ENCODE measurements around the gene PFN4. TPM values are rescaled to one million over a fixed set of nuclear protein-coding genes. Genes with fewer than 3 reads are reported as not detected.
"Not testable (repeated sequence)": the region's sequence is repeated elsewhere in the genome, so short reads cannot be mapped to it uniquely, and the experiment has no call there.

Gene PFN4
- total and polyA plus RNA-seq, 2 experiments from 2014 or later = 0.64 TPM; not detected in 1

- DNase-seq = no peak
- no peaks in the 10 kb centered on the region for H3K9me3 ChIP-seq (ENCODE audit: low read depth)
- no peak overlapping the region for H2AFZ ChIP-seq
- no peaks in the 10 kb centered on the region for H3K36me3 ChIP-seq (ENCODE audit: low read depth)
- no peaks in the 10 kb centered on the region for H3K27me3 ChIP-seq (replicated peaks; ENCODE audit: insufficient read depth)
- no peak for TF ChIP-seq EZH2 (IDR thresholded peaks at IDR 0.05; ENCODE audit: insufficient read depth, poor library complexity, severe bottlenecking)
- TF ChIP-seq EZH2phosphoT487 (IDR thresholded peaks at IDR 0.05; ENCODE audit: insufficient read depth, low read depth) = no peak
- in situ Hi-C loops (cut with MboI) = no loop called here
- no peak overlapping the region for H3K4me3 ChIP-seq
- H3K9me2 ChIP-seq (ENCODE audit: insufficient read depth) = no peaks in the 10 kb centered on the region
- H3K27ac ChIP-seq = no peak overlapping the region; the same call in 1 of the 2 replicates
- H3K4me1 ChIP-seq (ENCODE audit: insufficient read depth) = peaks cover 20% of the 10 kb centered on the region
- peaks cover 25% of the 10 kb centered on the region for H3F3A ChIP-seq (ENCODE audit: insufficient read depth)
- H3K4me2 ChIP-seq (ENCODE audit: unreplicated experiment) = no peak overlapping the region
- no peaks in the 10 kb centered on the region for H3K79me2 ChIP-seq (ENCODE audit: insufficient read depth)
- no peak overlapping the region for H3K9ac ChIP-seq
- 87% methylated on average over 7 of the region's 7 CpGs for WGBS, 2 experiments (ENCODE audit: low coverage in 1 of 2, low lambda C conversion rate in 2 of 2, missing lambda C conversion rate in 2 of 2)
- H4K20me1 ChIP-seq (ENCODE audit: insufficient read depth) = no peaks in the 10 kb centered on the region
These were observed 12.4 kb downstream of the PFN4 start for GRCh38 chr2:24110660-24111303.

GRCh38 chr2:24109431-24109830, 13.7 kb downstream of the PFN4 start:
- H3K4me3 ChIP-seq; H3K9me3 ChIP-seq (ENCODE audit: low read depth); DNase-seq; H3K27ac ChIP-seq; H3K4me2 ChIP-seq (ENCODE audit: unreplicated experiment); H3K36me3 ChIP-seq (ENCODE audit: low read depth); H3K79me2 ChIP-seq (ENCODE audit: insufficient read depth); in situ Hi-C loops (cut with MboI); H3K9me2 ChIP-seq (ENCODE audit: insufficient read depth); H3K9ac ChIP-seq; H4K20me1 ChIP-seq (ENCODE audit: insufficient read depth); H3K27me3 ChIP-seq (replicated peaks; ENCODE audit: insufficient read depth); H2AFZ ChIP-seq: not testable (repeated sequence)
- H3F3A ChIP-seq (ENCODE audit: insufficient read depth) = peaks cover 16% of the 10 kb centered on the region; the same call in 1 of the 2 replicates
- peaks cover 12% of the 10 kb centered on the region for H3K4me1 ChIP-seq (ENCODE audit: insufficient read depth)
- 83 to 93% methylated on average over 1 of the region's 1 CpG for WGBS, 2 experiments (ENCODE audit: low coverage in 1 of 2, low lambda C conversion rate in 2 of 2, missing lambda C conversion rate in 2 of 2)

- Histone ChIP-seq H3K27ac (no peak overlapping the region), H2AFZ (no peak overlapping the region), H3K4me2 (ENCODE audit: unreplicated experiment) (no peak overlapping the region), H3F3A (ENCODE audit: insufficient read depth) (peaks cover 16% of the 10 kb centered on the region; the same call in 1 of the 2 replicates), H3K4me1 (ENCODE audit: insufficient read depth) (peaks cover 12% of the 10 kb centered on the region), H3K9ac (no peak overlapping the region), H3K9me2 (ENCODE audit: insufficient read depth) (no peaks in the 10 kb centered on the region), H4K20me1 (ENCODE audit: insufficient read depth) (no peaks in the 10 kb centered on the region), H3K4me3 (no peak overlapping the region), H3K36me3 (ENCODE audit: low read depth) (no peaks in the 10 kb centered on the region), H3K9me3 (ENCODE audit: low read depth) (no peaks in the 10 kb centered on the region), H3K27me3 (replicated peaks; ENCODE audit: insufficient read depth) (no peaks in the 10 kb centered on the region), H3K79me2 (ENCODE audit: insufficient read depth) (no peaks in the 10 kb centered on the region)
- DNase-seq = no peak
- in situ Hi-C loops (cut with MboI) = no loop called here
- WGBS, 2 experiments (ENCODE audit: low coverage in 1 of 2, low lambda C conversion rate in 2 of 2, missing lambda C conversion rate in 2 of 2) = 95 to 96% methylated on average over 1 of the region's 1 CpG
- no peak for TF ChIP-seq EZH2phosphoT487 (IDR thresholded peaks at IDR 0.05; ENCODE audit: insufficient read depth, low read depth)
- TF ChIP-seq EZH2 (IDR thresholded peaks at IDR 0.05; ENCODE audit: insufficient read depth, poor library complexity, severe bottlenecking) = no peak
These were observed 15.8 kb downstream of the PFN4 start for GRCh38 chr2:24107336-24107735.

GRCh38 chr2:24106786-24107185, 16.3 kb downstream of the PFN4 start:
- H3K79me2 ChIP-seq (ENCODE audit: insufficient read depth) = no peaks in the 10 kb centered on the region
- no peak for DNase-seq
- H3K9me3 ChIP-seq (ENCODE audit: low read depth) = no peaks in the 10 kb centered on the region
- no peak overlapping the region for H3K27ac ChIP-seq
- TF ChIP-seq EZH2phosphoT487 (IDR thresholded peaks at IDR 0.05; ENCODE audit: insufficient read depth, low read depth) = no peak
- no peak for TF ChIP-seq EZH2 (IDR thresholded peaks at IDR 0.05; ENCODE audit: insufficient read depth, poor library complexity, severe bottlenecking)
- no peak overlapping the region for H3K9ac ChIP-seq
- no peak overlapping the region for H3K4me2 ChIP-seq (ENCODE audit: unreplicated experiment)
- H3K9me2 ChIP-seq (ENCODE audit: insufficient read depth) = no peaks in the 10 kb centered on the region
- no peak overlapping the region for H3K4me3 ChIP-seq
- H3K4me1 ChIP-seq (ENCODE audit: insufficient read depth) = peaks cover 10% of the 10 kb centered on the region
- no peaks in the 10 kb centered on the region for H3K27me3 ChIP-seq (replicated peaks; ENCODE audit: insufficient read depth)
- H4K20me1 ChIP-seq (ENCODE audit: insufficient read depth) = no peaks in the 10 kb centered on the region
- H2AFZ ChIP-seq = no peak overlapping the region
- in situ Hi-C loops (cut with MboI) = no loop called here
- no peaks in the 10 kb centered on the region for H3K36me3 ChIP-seq (ENCODE audit: low read depth)
- H3F3A ChIP-seq (ENCODE audit: insufficient read depth) = peaks cover 12% of the 10 kb centered on the region; the same call in 1 of the 2 replicates

GRCh38 chr2:24105816-24106215, 17.3 kb downstream of the PFN4 start:
- Histone ChIP-seq H3K27me3 (replicated peaks; ENCODE audit: insufficient read depth) (no peaks in the 10 kb centered on the region), H3K9me3 (ENCODE audit: low read depth) (no peaks in the 10 kb centered on the region), H3K4me3 (no peak overlapping the region), H3K9ac (no peak overlapping the region), H4K20me1 (ENCODE audit: insufficient read depth) (no peaks in the 10 kb centered on the region), H3K4me1 (ENCODE audit: insufficient read depth) (peaks cover under 1% of the 10 kb centered on the region), H3K79me2 (ENCODE audit: insufficient read depth) (no peaks in the 10 kb centered on the region), H3K27ac (no peak overlapping the region), H3K36me3 (ENCODE audit: low read depth) (no peaks in the 10 kb centered on the region), H3K9me2 (ENCODE audit: insufficient read depth) (no peaks in the 10 kb centered on the region), H2AFZ (no peak overlapping the region), H3K4me2 (ENCODE audit: unreplicated experiment) (no peak overlapping the region), H3F3A (ENCODE audit: insufficient read depth) (peaks cover 7% of the 10 kb centered on the region; the same call in 1 of the 2 replicates)
- DNase-seq = peak; percentile 40
- 47 to 49% methylated on average over 2 of the region's 2 CpGs for WGBS, 2 experiments (ENCODE audit: low coverage in 1 of 2, low lambda C conversion rate in 2 of 2, missing lambda C conversion rate in 2 of 2)
- no peak for TF ChIP-seq EZH2 (IDR thresholded peaks at IDR 0.05; ENCODE audit: insufficient read depth, poor library complexity, severe bottlenecking)
- in situ Hi-C loops (cut with MboI) = no loop called here

Data from GM23248 (cell line).